Measurements from ENCODE around the gene LRP8.
"Not testable (repeated sequence)": the region's sequence is repeated elsewhere in the genome, so short reads cannot be mapped to it uniquely, and the experiment has no call there.

Gene LRP8

GRCh38 chr1:53285969-53286760 lies 41.7 kb downstream of the LRP8 start:
- peaks cover 77% of the 10 kb centered on the region; the same call in 1 of the 2 replicates for H3K36me3 ChIP-seq (ENCODE audit: insufficient read depth, low read length)
- H3K9ac ChIP-seq (ENCODE audit: low read depth, low read length, poor library complexity, severe bottlenecking), result no peak overlapping the region
- no peaks in the 10 kb centered on the region for H4K20me1 ChIP-seq (ENCODE audit: insufficient read depth, low read length, poor library complexity, severe bottlenecking)

GRCh38 chr1:53285546-53285945 lies 42.3 kb downstream of the LRP8 start:
- H4K20me1 ChIP-seq (ENCODE audit: insufficient read depth, low read length, poor library complexity, severe bottlenecking), result no peaks in the 10 kb centered on the region
- TF ChIP-seq CTCF (conservative IDR thresholded peaks at IDR 0.05; ENCODE audit: low read length) (no peak), EZH2phosphoT487 (IDR thresholded peaks at IDR 0.05; ENCODE audit: borderline replicate concordance) (no peak)
- H3K4me3 ChIP-seq (ENCODE audit: low read length, poor library complexity, severe bottlenecking), result no peak overlapping the region
- no peaks in the 10 kb centered on the region for H3K79me2 ChIP-seq (ENCODE audit: insufficient read depth, low read length)
- no peaks in the 10 kb centered on the region for H3F3A ChIP-seq (ENCODE audit: low read depth)
- H3K36me3 ChIP-seq (ENCODE audit: insufficient read depth, low read length), result peaks cover 80% of the 10 kb centered on the region; the same call in 1 of the 2 replicates
- H3K9ac ChIP-seq (ENCODE audit: low read depth, low read length, poor library complexity, severe bottlenecking), result no peak overlapping the region
- no peaks in the 10 kb centered on the region for H3K9me2 ChIP-seq (replicated peaks; ENCODE audit: low read depth, low read length)
- H3K4me2 ChIP-seq (ENCODE audit: low read depth, low read length, poor library complexity, severe bottlenecking), result no peak overlapping the region
- no peak overlapping the region for H2AFZ ChIP-seq (ENCODE audit: low read length)
- no peaks in the 10 kb centered on the region for H3K27me3 ChIP-seq (ENCODE audit: insufficient read depth, low read length, poor library complexity, severe bottlenecking)
- no peaks in the 10 kb centered on the region for H3K9me3 ChIP-seq (ENCODE audit: insufficient read depth, low read depth, low read length)
- no peaks in the 10 kb centered on the region for H3K4me1 ChIP-seq (ENCODE audit: insufficient read depth, low read length, poor library complexity, severe bottlenecking)

More at GRCh38 chr1:53285969-53286760, 41.7 kb downstream of the LRP8 start:
- H3K4me1 ChIP-seq (ENCODE audit: insufficient read depth, low read length, poor library complexity, severe bottlenecking), result no peaks in the 10 kb centered on the region
- H3F3A ChIP-seq (ENCODE audit: low read depth), result no peaks in the 10 kb centered on the region
- H3K4me3 ChIP-seq (ENCODE audit: low read length, poor library complexity, severe bottlenecking), result no peak overlapping the region
- no peaks in the 10 kb centered on the region for H3K27me3 ChIP-seq (ENCODE audit: insufficient read depth, low read length, poor library complexity, severe bottlenecking)
- no peaks in the 10 kb centered on the region for H3K79me2 ChIP-seq (ENCODE audit: insufficient read depth, low read length)
- no peaks in the 10 kb centered on the region for H3K9me3 ChIP-seq (ENCODE audit: insufficient read depth, low read depth, low read length)
- no peaks in the 10 kb centered on the region for H3K9me2 ChIP-seq (replicated peaks; ENCODE audit: low read depth, low read length)
- H2AFZ ChIP-seq (ENCODE audit: low read length), result no peak overlapping the region
- H3K4me2 ChIP-seq (ENCODE audit: low read depth, low read length, poor library complexity, severe bottlenecking), result no peak overlapping the region
- TF ChIP-seq CTCF (conservative IDR thresholded peaks at IDR 0.05; ENCODE audit: low read length), result no peak
- no peak for TF ChIP-seq EZH2phosphoT487 (IDR thresholded peaks at IDR 0.05; ENCODE audit: borderline replicate concordance)

GRCh38 chr1:53284224-53285020 lies 43.4 kb downstream of the LRP8 start:
- Histone ChIP-seq H2AFZ (ENCODE audit: low read length) (no peak overlapping the region), H3K9me2 (replicated peaks; ENCODE audit: low read depth, low read length) (no peaks in the 10 kb centered on the region), H3K79me2 (ENCODE audit: insufficient read depth, low read length) (no peaks in the 10 kb centered on the region), H3K9ac (ENCODE audit: low read depth, low read length, poor library complexity, severe bottlenecking) (no peak overlapping the region), H3F3A (ENCODE audit: low read depth) (no peaks in the 10 kb centered on the region), H4K20me1 (ENCODE audit: insufficient read depth, low read length, poor library complexity, severe bottlenecking) (no peaks in the 10 kb centered on the region), H3K4me1 (ENCODE audit: insufficient read depth, low read length, poor library complexity, severe bottlenecking) (no peaks in the 10 kb centered on the region), H3K9me3 (ENCODE audit: insufficient read depth, low read depth, low read length) (no peaks in the 10 kb centered on the region), H3K4me3 (ENCODE audit: low read length, poor library complexity, severe bottlenecking) (no peak overlapping the region), H3K27me3 (ENCODE audit: insufficient read depth, low read length, poor library complexity, severe bottlenecking) (no peaks in the 10 kb centered on the region), H3K36me3 (ENCODE audit: insufficient read depth, low read length) (peaks cover 82% of the 10 kb centered on the region; the same call in 1 of the 2 replicates), H3K4me2 (ENCODE audit: low read depth, low read length, poor library complexity, severe bottlenecking) (no peak overlapping the region)
- no peak for TF ChIP-seq CTCF (conservative IDR thresholded peaks at IDR 0.05; ENCODE audit: low read length)

DNA sequence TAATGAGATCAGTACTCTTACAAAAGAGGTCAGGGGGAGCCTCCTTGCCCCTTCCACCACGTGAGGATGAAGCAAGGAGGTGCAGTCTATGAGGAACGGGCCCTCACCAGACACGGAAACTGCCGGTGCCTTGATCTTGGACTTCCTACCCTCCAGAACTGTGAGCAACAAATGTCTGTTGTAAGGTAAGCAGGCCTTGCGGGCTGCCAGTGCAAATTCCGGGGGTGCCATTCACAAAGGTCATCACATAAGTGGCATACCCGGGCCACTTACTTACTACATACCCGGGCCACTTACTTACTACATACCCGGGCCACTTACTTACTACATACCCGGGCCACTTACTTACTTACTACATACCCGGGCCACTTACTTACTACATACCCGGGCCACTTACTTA lies 44.7 kb downstream of the LRP8 start:
- H3K4me3 ChIP-seq (ENCODE audit: low read length, poor library complexity, severe bottlenecking); H3F3A ChIP-seq (ENCODE audit: low read depth); H4K20me1 ChIP-seq (ENCODE audit: insufficient read depth, low read length, poor library complexity, severe bottlenecking); H3K4me1 ChIP-seq (ENCODE audit: insufficient read depth, low read length, poor library complexity, severe bottlenecking); H2AFZ ChIP-seq (ENCODE audit: low read length); H3K9me3 ChIP-seq (ENCODE audit: insufficient read depth, low read depth, low read length); H3K79me2 ChIP-seq (ENCODE audit: insufficient read depth, low read length); H3K4me2 ChIP-seq (ENCODE audit: low read depth, low read length, poor library complexity, severe bottlenecking); H3K27me3 ChIP-seq (ENCODE audit: insufficient read depth, low read length, poor library complexity, severe bottlenecking); H3K9ac ChIP-seq (ENCODE audit: low read depth, low read length, poor library complexity, severe bottlenecking); H3K9me2 ChIP-seq (replicated peaks; ENCODE audit: low read depth, low read length): not testable (repeated sequence)
- H3K36me3 ChIP-seq (ENCODE audit: insufficient read depth, low read length), result peaks cover 73% of the 10 kb centered on the region; the same call in 1 of the 2 replicates
